CD4-positive, alpha-beta T cell treated with Interleukin-17A for 4 hours (primary cell): ENCODE results near the gene DNAH9.

ENCODE experiments used
- DNase-seq: peaks from one replicate; pipeline ENCODE4 v3.0.0-alpha.2; 2020; ENCODE audit warnings: mixed read lengths

DNAH9 gene

DNA sequence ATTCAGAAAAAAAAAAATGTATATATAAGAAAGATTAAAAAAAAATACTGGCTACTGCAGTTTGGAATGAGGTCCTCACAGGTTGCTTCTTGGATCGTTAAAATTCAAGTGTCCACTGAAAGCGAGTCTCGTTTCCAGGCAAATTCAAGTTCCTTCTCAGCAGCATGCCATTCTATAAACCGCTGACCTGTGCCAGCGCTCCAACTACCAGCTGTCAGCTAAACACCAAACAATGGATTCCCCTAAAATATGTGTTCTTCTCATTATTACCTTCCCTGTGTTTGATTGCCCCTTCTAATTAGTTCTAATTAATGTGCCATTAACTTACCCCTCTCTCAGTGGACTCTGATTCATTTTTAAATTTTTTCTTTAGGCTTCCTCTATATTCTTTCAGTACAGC is 92.4 kb downstream of the DNAH9 start:
- no peak for DNase-seq

DNA sequence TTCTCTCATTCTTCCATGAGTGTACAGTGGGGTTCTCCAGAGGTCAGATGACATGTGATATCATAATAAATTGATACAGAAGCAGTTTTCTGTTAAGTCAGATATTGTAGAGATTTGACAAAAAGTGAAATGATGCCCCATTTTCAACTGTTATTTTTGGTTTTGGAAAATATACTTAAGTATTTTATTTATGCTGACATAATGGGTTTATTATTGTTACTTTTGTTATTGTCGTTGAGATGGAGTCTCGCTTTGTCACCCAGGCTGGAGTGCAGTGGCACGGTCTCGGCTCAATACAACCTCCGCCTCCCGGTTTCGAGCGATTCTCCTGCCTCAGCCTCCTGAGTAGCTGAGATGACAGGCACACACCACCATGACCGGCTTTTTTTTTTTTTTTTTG is 94.4 kb downstream of the DNAH9 start:
- no peak for DNase-seq

DNA sequence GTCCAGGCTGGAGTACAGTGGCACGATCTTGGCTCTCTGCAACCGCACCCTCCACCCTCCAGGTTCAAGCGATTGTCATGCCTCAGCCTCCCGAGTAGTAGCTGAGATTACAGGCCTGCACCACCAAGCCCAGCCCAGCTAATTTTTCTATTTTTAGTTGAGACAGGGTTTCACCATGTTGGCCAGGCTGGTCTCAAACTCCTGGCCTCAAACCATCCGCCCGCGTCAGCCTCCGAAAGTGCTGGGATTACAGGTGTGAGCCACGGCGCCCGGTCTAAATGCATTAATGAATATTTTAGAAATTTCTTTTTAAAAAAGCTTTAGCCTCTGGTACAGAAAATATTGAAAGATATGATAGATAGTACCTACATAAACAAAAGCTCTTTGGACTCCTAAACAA is 95.0 kb downstream of the DNAH9 start:
- no peak for DNase-seq

DNA sequence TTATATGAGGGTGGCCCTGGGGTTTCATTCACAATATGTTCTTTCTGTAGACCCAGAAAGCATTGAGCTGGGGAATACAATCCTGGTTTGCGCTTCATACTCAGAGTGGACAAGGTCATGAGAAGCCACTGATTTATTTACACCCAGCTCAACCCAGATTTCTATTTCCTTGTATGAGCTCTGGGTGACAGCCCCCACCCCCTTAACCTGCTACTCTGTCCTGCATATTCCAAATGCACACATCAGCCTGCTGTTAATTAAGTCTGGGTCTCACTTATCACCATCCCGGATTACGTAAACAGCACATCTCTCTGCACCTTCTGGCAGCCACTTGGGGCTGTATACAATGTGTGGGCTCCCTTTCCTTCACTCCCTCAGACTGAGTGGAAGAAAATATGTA is 102.4 kb downstream of the DNAH9 start:
- DNase-seq: no peak

DNA sequence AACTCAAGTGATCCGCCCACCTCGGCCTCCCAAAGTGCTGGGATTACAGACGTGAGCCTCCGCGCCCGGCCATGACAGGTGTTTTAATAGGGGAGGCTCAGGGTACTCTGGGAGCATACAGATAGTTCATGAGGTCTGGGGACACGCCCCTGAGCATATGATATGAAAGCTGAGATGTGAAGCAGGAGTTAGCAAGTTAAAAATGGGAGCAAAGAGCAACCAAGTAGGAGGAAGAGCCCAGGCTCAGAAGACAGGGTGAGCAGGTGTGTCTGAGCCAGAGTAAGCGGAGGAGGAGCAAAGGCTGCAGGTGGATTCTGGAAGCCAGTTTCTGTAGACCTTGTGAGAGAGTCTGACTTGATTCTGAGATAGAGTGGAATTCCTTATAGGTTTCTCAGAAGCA is 103.6 kb downstream of the DNAH9 start:
- DNase-seq: no peak

DNA sequence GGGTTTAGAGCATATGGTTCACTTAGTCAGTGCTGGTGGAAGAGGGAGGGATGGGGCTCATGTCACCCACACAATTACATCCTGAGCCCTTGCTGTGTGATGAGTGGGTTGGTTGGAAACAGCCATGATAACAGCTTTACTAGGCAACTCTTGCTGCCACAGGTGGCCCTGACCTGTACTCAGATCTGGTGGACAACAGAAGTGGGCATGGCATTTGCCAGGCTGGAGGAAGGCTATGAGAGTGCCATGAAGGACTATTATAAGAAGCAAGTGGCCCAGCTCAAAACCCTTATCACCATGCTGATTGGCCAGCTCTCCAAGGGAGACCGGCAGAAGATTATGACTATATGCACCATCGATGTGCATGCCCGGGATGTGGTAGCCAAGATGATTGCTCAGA is 105.8 kb downstream of the DNAH9 start:
- DNase-seq: no peak

DNA sequence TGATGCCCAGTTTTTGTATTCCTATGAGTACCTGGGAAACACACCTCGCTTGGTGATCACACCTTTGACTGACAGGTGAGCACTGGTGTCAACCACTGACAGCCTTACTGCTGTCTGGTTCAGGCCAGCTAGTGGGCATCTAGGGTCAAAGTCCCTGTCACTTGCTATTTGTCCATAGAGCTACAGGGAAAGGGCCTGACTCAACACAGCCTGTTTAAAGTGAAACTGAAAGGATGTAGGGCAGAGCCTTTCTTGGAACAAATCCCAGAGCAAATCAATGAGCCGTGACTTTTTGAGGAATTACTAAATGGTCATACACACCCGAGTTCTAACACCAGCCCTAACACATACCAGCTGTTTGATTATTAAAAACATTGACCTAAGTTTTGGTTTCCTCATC is 106.8 kb downstream of the DNAH9 start:
- DNase-seq: no peak

DNA sequence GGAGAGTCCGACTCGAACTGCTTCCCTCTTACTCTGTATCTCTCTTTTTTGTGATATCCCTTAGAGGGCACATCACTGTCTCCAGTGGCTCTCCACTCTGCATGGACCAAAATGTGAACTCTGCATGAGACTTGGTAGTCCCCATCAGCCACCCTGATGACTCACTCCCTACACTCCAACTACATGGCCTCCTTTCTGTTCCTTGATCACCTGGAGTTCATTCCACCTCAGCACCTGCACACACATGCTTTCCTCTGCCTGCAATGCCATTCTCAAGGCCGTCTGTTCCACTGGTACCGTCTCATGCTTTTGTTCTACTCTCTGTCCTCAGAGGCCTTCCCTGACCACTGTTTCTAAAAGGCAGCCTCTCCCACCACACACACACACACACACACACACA is 109.3 kb downstream of the DNAH9 start:
- no peak for DNase-seq

DNA sequence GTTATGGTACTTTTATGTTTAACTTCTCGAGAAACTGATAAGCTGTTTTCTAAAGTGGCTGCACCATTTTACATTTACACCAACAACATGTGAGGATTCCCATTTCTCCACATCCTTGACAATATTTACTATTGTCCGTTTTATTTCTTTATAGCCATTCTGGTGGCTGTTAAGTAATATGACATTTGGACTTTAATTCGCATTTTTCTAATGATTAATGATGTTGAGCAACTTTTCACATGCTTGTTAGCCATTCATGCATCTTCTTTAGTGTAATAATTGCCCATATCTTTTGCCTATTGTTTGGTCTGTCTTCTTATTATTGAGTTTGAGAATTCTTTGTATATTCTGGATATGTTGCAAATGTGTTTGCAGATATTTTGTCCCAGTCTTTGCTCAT is 114.2 kb downstream of the DNAH9 start:
- no peak for DNase-seq

DNA sequence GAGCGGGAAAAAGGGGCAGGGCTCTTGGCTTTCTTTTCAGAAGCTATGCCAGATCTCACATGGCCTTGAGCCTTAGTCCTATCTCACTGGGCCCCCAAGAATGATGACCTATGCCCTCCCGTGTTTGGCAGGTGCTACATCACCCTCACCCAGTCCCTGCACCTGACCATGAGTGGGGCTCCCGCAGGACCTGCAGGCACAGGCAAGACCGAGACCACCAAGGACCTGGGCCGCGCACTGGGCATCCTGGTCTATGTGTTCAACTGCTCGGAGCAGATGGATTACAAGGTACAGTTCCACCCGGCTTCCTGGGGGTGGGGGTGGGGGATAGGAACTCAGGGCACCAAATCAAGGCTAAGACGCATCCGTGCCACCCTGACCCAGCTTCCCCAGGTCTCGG is 120.9 kb downstream of the DNAH9 start:
- DNase-seq: no peak

DNA sequence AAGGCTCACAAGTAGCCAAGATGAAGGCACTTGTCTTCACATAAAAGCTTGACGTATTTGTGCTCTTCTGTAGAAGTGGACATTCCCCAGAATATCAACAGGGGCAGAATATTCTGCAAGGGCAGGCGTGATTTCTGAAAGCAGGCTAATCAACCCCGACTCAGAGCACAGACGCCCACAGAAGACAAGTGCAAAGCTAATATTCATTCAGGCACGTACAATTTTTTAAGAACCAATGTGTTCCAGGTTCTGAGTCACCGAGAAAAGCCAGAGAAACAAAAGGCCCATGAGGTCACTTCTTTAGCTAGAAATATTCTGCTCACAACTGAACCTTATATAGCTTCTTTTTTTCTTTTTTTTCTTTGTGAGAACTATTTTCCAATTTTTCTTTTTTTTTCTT is 121.6 kb downstream of the DNAH9 start:
- no peak for DNase-seq

DNA sequence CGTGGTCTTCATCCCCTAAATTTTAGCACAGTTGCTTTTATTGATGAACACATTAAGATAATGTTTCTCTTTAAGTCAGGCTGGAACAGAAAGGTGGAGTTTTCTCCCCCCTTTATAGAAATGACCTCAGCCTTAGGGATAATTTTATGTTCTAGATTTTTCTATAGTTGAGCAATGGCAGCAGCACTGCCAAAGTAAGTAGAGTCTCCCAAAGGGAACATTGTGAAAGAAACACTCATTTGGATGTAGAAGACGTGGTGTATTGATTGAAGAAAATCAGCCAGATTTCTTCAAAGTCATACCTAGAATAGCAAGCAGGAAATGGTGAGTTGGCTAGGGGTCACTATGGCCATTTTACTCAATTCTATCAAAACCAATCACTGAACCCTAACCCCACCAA is 122.5 kb downstream of the DNAH9 start:
- DNase-seq: no peak

DNA sequence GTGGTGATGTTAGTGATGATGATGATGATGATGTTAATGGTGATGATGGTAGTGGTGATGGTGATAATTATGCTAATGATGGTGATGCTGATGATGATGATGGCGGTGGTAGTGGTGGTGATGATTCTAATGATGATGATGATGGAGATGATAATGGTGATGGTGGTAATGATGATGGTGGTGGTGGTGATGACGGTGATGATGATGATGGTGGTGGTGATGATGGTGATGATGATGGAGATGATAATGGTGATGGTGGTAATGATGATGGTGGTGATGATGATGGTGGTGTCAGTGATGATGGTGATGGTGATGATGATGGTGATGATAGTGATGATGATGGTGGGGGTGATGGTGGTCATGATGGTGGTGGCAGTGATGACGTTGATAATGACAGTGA is 132.5 kb downstream of the DNAH9 start:
- DNase-seq: no peak

DNA sequence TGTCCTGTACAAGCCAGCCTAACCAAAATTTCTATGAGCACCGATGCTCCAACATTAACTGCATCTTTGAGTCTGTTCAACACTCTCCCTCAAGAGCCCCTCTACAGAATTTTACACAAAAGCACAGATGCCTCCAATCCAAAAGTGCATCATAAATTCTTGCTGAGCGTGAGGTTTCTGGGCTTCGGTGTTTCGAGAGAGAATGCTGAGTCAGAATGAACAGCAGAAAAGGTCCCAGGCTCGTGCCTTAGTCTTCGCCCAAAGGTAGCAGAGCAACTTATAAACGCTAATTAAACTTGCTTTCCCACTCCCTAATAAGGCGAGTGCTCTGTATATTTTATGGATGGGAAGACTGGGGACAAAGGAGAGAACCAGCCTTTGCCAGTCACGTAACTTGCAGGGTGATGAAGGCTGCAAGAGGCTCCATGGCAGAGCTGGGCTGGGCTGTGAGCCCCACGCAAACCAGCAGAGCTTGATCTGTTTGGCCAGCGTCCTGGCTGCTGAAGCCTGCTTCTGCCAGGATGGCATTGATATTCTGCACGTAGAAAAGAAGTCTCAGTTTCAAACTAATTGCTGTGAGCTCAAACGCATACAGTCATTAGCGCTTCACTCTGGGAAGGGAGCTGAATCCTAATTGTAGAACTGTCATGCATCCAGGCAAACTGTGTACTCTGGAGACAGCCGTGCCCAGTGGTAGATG is 138.5 kb downstream of the DNAH9 start:
- no peak for DNase-seq

DNA sequence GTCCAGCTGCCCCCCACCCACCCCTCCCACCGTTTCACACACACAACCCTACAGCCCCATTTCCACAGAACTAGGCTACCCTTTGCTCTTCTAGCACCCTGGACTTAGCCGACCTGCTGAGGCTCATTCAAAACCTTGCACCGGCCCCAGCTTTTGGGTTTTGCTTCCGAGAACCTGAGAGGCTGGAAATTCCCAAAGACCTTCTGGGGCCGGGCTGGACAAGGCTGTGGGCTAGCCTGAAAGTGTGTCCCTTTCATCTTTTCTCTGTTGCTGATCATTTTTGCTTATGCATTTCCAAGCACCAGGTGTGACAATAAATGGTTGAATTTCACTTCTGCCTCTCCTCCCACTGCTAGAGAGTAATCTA is 139.0 kb downstream of the DNAH9 start:
- no peak for DNase-seq

DNA sequence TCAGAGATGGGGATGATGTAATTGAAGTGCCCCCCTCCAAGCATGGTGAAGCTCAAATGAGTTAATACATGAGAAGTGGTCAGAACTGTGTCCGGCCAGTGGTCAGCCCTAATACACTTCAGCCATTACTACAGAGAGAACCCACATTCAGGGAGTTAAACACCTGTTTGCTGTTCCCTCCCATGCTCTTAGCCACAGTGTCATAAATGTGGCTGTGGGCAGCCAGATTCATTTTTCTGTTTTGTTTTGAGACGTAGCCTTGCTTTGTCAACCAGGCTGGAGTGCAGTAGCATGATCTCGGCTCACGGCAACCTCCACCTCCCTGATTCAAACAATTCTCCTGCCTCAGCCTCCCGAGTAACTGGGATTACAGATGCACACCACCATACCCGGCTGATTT is 139.9 kb downstream of the DNAH9 start:
- no peak for DNase-seq

DNA sequence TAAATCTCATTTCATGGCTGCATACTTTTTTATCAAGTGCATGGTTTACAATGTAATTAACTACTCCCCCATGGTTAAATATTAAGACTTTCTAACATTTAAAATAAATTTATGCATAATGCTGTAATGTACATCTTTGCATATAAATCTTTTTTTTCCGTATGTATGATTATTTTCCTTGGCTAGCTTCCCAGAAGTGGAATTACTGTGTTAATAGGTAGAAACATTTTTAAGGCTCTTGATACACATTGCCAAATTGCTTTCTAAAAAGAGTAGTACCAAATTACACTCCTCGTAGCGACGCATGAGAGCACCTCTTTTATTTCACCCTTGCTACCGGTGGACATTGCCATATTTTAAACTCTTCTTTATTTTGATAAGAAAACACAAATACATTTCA is 141.1 kb downstream of the DNAH9 start:
- DNase-seq: no peak

DNA sequence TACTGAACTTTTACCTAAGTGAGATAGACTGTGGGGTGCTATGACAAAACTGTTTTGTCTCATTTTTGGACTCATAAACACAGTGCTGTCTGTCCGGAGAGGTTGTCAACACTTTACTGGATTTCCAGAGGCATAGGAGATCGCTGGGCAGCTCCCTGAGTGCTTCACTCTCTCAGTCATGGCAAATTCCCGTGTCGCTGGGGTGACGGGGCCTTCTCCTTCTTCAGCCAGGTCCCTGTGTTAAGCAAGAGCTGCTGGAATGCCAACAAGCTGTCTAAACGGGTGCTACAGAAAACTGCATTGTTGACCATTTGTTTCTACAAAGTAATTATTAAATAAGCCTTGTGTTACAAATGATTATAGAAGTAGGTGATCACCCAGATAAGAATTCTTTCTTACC is 141.6 kb downstream of the DNAH9 start:
- no peak for DNase-seq

DNA sequence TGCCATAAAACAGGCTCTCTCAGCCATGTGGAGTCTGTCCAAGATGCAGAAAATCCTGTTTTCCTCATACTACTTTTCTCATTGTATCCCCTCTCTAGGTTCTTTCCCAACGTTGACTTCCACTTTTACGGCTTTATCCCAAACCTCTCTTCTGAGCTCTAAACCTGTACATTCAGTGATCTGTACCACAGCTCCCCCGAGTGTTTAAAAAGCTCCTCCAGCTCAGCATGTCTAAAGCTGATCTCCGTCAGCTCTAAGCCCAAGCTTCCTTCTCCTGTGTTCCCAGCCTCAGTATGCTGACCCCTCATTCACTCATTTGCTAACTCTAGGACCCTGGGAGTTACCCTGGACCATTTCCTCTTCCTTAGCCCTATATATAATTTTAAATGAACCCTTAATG is 144.6 kb downstream of the DNAH9 start:
- no peak for DNase-seq

DNA sequence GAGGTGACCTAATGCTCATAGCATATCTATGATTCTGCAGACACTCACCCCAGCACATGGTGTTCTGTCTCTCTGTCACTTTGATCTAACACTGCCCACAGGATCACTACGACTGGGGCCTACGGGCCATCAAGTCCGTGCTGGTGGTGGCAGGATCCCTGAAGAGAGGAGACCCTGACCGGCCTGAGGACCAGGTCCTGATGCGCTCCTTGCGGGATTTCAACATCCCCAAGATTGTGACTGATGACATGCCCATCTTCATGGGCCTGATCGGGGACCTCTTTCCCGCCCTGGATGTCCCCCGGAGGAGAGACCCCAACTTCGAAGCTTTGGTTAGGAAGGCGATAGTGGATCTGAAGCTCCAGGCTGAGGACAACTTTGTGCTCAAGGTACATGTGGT is 146.4 kb downstream of the DNAH9 start:
- no peak for DNase-seq

DNA sequence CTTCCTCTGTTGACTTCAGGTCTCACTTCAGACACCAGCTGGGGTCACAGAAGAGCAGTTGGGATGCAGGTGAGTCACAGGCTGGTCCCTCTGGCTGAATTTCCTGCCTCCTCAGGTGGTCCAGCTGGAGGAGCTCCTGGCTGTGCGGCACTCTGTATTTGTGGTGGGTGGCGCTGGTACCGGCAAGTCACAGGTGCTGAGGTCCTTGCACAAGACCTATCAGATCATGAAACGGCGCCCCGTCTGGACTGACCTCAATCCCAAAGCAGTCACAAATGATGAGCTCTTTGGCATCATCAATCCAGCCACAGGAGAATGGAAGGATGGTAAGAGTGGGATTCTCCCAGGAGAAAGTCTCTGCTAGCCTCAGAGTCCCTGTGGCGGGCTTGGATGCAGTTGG is 149.2 kb downstream of the DNAH9 start:
- DNase-seq: no peak

DNA sequence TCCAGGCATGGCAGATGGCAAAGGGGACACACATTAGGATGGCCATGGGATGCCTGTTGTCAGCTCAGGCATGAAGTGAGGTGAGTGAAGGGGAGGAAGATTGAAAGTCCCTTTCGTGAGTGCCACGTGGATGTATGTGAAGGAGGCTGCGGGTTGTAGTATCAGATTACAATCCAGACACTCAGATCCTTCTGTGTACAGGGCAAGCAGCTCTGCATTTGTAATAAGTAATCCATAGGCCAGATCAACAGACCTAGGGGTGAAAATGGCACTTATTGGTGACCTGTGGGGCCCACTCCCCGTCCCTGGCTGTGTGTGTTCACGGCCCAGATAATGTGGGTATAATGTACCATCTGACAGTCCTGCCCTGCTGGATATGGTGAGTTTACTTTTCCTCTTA is 159.5 kb downstream of the DNAH9 start:
- no peak for DNase-seq

DNA sequence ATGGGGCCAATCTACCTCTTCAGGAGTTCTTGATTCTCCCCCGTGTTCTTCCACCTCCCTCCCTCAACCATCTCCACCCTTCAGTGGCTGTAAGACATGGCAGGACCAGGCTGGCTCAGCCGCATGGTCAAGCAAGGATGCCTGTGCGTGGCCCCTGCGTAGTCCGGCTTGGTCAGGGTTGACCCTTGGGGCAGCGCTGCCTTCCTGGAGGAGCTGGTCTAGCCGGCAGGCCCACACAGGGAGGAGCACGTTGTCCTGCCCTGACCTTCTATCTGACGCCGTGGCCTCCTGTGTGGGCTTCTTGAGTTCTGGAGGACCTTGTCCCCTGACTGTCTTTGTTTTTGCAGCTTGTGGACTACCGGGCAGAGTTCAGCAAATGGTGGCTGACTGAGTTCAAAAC is 169.8 kb downstream of the DNAH9 start:
- DNase-seq: no peak

DNA sequence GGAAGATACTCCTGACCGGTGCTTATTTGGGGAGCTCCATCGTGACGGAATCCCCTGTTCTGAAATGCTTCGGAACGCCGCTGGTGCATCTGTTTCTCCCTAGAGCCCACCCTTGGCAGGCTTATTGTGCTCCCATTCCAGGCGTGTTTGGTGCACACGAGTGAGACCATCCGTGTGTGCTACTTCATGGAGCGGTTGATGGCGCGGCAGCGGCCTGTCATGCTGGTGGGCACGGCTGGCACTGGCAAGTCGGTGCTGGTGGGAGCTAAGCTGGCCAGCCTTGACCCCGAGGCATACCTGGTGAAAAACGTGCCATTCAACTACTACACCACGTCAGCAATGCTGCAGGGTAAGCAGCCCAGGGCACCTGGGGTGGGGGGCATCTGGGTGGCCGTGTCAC is 170.7 kb downstream of the DNAH9 start:
- no peak for DNase-seq

DNA sequence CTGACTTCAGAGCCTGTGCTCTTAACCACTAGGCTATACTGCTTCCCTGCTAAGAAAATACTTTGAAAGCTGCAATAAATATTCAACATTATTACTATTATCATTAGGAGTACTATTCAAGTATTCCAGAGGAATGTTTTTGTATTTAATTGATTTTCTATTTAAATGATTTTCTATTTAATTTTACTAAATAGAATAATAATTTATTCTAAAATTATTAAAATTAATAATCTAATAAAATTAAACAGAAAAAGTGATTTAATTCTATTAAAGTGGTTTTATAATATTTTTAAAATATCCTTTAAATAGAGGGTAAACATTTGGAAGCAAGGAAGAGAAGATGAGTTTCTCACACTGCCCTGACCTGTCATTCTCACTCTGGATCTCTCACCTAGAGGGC is 173.8 kb downstream of the DNAH9 start:
- DNase-seq: no peak

DNA sequence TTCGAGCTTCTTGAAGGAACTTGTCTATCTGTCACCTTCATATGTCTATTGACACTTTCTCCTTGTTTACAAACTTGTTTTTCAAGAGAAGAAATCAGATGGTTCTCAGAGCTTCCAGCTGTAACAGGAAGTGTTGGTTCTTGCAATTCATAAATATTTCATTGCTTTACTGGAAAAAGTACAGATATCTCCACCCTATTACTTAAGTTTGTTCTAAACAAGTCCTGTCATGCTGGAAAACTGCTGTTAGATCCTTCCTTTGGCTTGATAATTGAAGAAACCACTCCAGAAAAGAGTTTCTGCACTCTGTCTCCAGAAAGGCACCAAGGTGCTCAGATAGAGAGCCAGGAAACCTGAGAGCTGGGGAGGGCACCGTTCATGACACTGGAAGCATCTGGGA is 181.6 kb downstream of the DNAH9 start:
- no peak for DNase-seq
